AG10803 (cell line): ENCODE measurements around the gene MTA1.

Source experiments
- DNase-seq: peaks from one replicate; pipeline ENCODE4 v3.0.0; 2010; ENCODE audit warnings: low read depth
- H3K4me3 ChIP-seq: 2 replicates; pipeline ENCODE4 v1.5.1; 2011; ENCODE audit warnings: mild to moderate bottlenecking, low read length, control low read depth
- TF ChIP-seq, protein P1 (sequence below): conservative IDR thresholded peaks from 2 replicates; pipeline ENCODE4 v1.5.1; 2011; ENCODE audit warnings: mild to moderate bottlenecking, low read length, control low read depth, inconsistent platforms

MTA1 gene

DNA sequence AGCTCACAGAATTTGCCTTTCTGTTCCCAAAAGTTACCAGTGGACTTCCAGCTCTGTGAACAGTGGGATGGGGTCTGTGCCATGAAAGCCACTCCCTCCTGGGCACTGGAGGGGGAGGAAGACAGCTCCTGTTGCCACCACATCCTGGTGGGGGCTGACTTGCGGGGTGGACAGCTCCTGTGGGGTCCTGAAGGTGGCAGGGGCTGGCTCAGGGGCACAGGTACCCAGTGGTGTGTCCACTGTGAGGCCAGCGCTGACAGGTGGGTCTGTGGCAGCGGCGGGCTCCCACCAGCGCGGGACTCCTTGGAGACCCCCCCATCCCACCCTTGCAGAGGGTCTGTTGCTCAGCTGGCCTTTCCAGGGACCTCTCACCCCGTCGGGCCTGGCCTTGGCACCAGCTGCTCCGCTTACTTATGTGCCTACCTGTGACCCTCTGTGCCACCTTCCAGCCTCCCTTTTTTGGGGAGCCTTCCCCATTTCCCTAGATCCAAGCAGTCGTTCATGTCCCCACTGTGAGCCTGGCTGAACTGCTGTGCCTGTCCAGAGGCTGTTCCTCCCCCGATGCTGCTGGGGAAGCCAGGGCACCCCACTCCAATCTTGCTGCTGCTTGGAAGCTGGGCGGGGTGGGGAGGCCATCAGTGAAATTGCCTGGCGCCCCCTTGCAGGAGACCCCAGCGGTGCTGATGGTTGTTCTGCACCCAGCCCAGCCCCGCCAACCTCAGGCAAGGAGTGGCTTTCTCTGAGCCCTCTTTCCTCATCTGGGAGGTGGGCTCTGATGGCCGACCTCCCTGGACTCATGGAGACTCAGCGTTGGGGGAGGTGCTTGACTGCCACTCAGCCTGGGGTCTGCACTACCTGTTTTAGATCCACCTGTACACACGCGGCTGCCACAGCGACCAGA is 73.6 kb downstream of the MTA1 start:
- TF ChIP-seq, protein P1, sequence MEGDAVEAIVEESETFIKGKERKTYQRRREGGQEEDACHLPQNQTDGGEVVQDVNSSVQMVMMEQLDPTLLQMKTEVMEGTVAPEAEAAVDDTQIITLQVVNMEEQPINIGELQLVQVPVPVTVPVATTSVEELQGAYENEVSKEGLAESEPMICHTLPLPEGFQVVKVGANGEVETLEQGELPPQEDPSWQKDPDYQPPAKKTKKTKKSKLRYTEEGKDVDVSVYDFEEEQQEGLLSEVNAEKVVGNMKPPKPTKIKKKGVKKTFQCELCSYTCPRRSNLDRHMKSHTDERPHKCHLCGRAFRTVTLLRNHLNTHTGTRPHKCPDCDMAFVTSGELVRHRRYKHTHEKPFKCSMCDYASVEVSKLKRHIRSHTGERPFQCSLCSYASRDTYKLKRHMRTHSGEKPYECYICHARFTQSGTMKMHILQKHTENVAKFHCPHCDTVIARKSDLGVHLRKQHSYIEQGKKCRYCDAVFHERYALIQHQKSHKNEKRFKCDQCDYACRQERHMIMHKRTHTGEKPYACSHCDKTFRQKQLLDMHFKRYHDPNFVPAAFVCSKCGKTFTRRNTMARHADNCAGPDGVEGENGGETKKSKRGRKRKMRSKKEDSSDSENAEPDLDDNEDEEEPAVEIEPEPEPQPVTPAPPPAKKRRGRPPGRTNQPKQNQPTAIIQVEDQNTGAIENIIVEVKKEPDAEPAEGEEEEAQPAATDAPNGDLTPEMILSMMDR = no peak
- no peak for DNase-seq
- no peak overlapping the region for H3K4me3 ChIP-seq

DNA sequence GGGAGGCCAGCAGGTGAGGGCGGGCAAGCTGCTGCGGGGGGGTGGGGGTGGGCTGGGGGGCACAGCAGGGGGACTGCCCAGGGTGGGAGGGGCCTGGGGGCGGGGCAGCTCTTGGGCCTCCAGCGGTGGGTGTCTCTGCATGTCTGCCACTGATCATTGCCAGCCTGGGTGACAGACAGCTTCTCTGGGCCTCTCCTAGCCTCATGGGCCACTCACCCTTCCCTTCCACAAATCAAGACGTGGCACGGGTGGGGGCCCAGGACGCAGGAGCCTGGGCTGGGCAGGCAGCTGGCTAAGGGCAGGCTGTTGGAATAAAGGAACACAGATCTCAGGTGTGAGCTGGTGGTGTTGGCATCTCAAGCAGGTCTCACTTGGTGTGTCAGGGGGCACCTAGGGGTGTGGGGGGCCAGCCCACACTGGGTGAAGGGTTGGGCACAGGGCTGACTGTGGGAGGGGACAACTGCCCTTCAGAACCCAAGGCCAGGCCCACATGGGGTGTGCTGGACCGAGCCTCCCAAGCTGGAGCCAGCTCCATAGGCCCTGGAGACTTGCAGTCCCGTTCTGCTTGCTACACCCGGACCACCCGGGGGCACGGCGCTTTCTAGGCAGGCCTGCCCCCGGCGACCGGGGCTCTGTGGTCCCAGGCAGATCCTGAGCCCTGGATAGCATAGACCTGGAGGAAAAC is 74.4 kb downstream of the MTA1 start:
- DNase-seq = no peak
- TF ChIP-seq, protein P1 = no peak
- no peak overlapping the region for H3K4me3 ChIP-seq

DNA sequence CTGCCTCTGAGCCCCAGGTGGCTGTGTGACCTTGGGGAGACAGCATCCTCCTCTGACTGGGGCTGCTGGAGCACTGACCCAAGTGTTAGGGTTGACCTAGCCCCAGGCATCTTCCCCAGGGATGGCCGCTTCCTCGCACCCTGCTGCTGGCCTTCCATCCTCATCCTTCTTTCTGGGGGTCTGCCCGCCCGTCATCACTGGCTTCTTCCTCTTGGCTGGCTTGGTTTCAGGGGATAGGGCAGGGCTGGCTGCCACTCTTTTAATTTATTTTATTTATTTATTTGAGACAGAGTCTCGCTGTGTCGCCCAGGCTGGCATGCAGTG is 74.9 kb downstream of the MTA1 start:
- no peak for DNase-seq
- no peak overlapping the region for H3K4me3 ChIP-seq
- TF ChIP-seq, protein P1 = no peak

DNA sequence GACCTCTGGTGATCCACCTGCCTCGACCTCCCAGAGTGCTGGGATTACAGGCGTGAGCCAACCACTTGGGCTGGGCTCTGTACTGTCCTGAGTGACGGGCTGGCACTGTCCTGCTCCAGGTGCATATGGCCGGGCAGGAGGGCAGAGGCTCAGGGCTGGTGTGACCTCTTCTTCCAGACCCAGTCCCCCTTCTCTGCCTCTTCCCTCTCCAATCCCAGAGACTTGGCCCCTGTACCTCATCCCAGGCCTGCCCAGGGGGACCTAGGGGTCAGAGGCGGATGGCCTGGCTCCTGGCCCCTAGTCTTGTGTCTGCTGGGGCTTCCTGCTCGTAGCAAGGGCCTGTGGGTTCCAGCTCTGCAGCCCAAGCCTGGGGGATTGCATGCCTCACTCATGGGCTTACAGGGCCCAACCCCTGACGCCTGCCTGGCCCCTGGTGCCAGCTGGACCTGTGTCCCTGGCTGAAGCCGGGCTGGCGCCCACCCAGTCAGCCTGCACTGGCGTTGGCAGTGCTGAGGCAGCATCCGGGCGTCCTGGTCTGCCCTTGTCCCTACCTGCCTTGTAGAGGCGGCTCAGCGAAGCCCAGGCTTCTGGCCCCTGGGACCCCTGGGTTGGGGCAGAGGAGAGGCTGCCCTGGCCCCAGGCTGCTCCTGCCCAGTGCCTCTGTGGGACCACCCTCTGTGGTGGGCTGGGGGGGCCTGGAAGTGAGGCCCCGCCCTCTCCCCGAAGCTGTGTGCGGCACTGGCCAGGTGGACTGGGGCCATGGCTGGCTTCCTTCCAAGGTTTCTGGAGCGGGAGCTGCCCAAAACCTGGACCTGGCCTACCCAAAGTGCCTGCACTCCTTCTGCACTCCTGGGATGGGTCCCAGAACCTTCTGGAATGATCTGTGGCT is 75.7 kb downstream of the MTA1 start:
- H3K4me3 ChIP-seq = no peak overlapping the region
- DNase-seq = no peak
- TF ChIP-seq, protein P1 = no peak

DNA sequence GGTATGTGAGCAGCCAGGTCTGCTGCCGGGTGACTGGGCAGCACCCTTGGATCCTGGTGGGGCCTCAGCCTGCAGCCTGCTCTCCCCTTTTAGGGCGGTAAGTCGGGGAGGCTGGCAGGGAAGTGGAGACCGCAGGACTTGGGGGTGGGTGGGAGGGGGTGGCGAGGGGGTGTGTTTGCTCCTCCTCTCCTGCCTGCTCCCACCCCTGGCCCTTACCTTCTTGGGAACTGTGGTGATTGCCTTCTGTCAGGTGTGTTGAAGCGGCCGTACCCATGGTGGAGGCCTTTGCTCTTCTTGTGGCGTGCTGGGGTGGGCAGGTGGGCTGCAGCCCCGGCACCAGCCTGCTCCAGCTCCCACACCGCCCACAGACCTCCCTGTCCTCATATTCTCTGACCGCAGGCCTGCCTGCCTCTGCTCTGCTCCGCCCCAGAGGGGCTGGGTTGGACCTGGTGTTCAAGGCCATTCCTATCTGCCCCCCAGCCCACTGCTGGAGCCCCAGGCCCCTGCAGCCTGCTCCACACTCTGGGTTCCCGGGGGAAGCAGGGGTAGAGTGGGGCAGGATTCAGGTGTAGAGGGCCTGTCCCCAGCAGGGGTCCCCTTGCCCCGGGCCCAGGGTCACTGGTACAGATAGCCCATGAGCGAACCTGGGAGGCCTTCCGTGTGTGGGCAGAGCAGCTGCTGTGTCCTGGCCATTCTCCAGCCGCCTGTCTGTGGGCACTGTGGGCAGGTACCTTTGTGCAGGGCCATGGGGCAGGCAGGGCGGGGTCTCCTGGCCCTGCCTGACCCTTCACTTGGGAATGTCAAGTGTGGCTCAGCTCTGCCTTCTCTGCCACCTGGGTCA is 76.6 kb downstream of the MTA1 start:
- TF ChIP-seq, protein P1 = no peak
- no peak overlapping the region for H3K4me3 ChIP-seq
- DNase-seq = no peak

DNA sequence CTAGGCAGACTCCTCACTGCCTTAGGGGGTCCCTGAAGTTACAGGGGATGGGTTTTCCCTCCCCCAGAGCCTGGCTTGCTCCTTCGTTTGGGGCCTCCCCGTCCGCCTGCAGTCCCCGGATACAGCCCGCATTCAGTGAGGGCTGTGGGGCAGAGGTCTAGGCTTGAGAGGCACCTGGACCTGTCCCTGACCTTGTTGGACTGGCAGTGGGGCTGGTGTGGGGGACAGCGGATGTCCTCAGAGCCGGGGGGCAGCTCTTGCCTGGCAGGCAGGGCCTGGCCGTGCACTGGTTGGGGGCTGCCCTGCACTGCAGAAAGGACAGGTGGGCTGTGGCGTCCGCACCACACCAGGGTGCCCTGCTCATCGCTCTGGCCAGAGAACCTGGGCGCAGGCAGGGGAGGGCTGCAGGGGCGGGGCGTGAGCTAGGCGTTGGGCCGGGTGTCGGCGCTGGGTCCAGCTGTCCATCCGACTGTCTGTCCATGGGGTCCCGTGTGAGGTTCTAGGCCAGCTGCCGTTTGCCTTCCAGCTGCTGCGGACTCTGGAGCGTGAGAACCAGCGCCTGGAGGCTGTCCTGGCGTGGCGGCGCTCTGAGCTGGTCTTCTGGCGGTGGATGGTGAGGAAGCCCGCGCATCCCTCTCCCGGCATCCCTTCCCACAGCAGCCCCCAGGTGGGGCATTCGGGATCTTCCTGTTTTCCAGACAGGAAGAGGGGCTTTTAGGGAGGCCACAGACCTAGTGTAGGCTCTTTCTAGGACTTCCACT is 77.4 kb downstream of the MTA1 start:
- no peak for DNase-seq
- TF ChIP-seq, protein P1 = no peak
- H3K4me3 ChIP-seq = no peak overlapping the region
